ENCODE results near the gene CRTAC1. TPM values are rescaled to one million over a fixed set of nuclear protein-coding genes. Genes with fewer than 3 reads are reported as not detected.

CRTAC1 gene
- total and polyA plus RNA-seq, 11 donors, result 0.38 to 8.6 (median 1.7) TPM

GRCh38 chr10:97999923-98000248 lies 30.5 kb downstream of the CRTAC1 start:
- TF ChIP-seq CTCF (IDR thresholded peaks at IDR 0.05), result no peak
- TF ChIP-seq POLR2A (IDR thresholded peaks at IDR 0.05), result no peak
- DNase-seq (no peak), ATAC-seq (no peak)
- H3K36me3 ChIP-seq, result no peaks in the 10 kb centered on the region
- no peaks in the 10 kb centered on the region for H3K4me1 ChIP-seq
- H3K27me3 ChIP-seq, result peaks cover 0 to 3% (median 0%) of the 10 kb centered on the region in 9 donors
- 30 to 70% (median 67%) methylated on average over 2 of the region's 2 CpGs for WGBS, 4 donors
- H3K9me3 ChIP-seq, result peaks cover 0 to 17% (median 4%) of the 10 kb centered on the region in 12 donors
- intact Hi-C loops (cut with DNase I), result no loop called here
- no peak overlapping the region for H3K27ac ChIP-seq
- H3K4me3 ChIP-seq, result no peak overlapping the region

DNA sequence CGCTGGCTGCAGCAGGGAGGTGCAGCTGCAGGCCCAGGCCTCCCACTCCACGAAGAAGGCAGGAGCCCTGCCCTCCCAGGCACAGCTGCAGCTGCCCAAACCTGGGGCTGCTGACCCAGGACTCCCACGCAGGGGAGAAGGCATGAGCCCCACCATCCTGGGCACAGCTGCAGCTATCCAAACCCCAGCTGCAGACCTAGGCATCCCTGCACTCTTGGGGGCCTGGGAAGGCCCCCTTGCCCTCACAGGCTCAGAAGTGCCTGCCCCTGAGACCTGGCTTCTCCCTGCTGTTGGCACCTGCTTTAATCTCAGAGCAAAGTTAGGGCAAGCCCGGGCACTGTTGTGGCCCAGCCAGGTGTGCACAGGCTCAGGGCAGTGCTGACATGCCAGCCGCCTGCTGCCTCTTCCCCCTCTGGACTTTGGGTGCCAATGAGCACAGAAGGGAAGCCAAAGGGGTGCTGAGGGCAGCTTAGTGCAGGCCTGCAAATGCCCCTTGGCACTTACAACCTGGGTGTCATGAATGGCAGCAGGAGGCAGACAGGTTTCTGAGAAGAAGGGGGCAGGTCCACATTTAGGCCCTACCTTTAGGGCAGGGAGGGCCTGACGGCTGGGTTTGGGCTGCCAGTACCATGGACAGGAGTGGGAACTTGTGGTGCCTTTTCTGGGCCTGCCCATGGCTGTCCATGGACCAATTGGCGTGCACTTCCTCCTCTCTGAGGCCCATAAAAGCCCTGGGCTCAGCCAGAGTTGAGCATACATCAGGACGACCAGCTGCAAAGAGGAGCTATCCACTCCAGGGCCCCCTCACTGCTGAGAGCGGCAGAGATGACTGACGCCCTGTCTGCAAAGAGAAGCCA lies 31.1 kb downstream of the CRTAC1 start:
- TF ChIP-seq CTCF (IDR thresholded peaks at IDR 0.05), result no peak
- no peak for TF ChIP-seq POLR2A (IDR thresholded peaks at IDR 0.05)
- no peak for DNase-seq
- 65 to 81% (median 74%) methylated on average over 7 to 10 of the region's 10 CpGs for WGBS, 4 donors
- Histone ChIP-seq H3K27me3 (peaks cover 0 to 7% (median 0%) of the 10 kb centered on the region in 9 donors), H3K9me3 (peaks cover 0 to 17% (median 4%) of the 10 kb centered on the region in 12 donors), H3K4me1 (no peaks in the 10 kb centered on the region), H3K4me3 (no peak overlapping the region), H3K27ac (no peak overlapping the region), H3K36me3 (no peaks in the 10 kb centered on the region)
- intact Hi-C loops (cut with DNase I), result no loop called here
- no peak for ATAC-seq

DNA sequence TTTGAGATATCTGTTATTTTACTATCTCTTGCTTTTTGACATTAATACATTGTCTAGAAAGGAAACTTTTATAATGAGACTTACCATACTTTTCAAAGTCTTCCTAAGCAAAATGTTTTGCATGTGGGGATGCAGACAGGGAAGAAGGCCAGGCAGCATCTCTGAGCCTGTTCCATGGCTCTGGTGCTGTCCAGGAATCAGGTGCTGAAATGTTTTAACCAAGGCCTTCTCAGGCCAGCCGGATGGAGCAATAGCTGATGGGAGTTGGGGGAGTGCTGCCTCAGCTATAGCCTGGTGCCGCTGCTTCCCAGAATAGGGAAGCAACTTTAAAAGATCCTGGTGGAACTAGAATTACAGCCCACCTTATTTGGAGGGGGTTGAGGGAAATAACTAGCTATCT lies 38.5 kb downstream of the CRTAC1 start:
- ATAC-seq, result no peak
- intact Hi-C loops (cut with DNase I), result no loop called here

More for the DNA sequence above, 38.5 kb downstream of the CRTAC1 start:
- no peak for DNase-seq
- Histone ChIP-seq H3K27me3 (peaks cover 0 to 7% (median 0%) of the 10 kb centered on the region in 9 donors), H3K4me1 (no peaks in the 10 kb centered on the region), H3K4me3 (no peak overlapping the region), H3K27ac (no peak overlapping the region), H3K36me3 (no peaks in the 10 kb centered on the region), H3K9me3 (no peaks in the 10 kb centered on the region)
- 15 to 25% (median 19%) methylated on average over 2 of the region's 2 CpGs for WGBS, 4 donors
- TF ChIP-seq POLR2A (IDR thresholded peaks at IDR 0.05), result no peak
- TF ChIP-seq CTCF (IDR thresholded peaks at IDR 0.05), result no peak

Measured in heart left ventricle (tissue), 16 donors.